ENCODE data around the gene TMEM109. TPM values are rescaled to one million over a fixed set of nuclear protein-coding genes. Genes with fewer than 3 reads are reported as not detected.

Gene TMEM109
- total RNA-seq, 1 donor from 2014 or later: 48.7 TPM

GRCh38 chr11:60957188-60957587 is 43.2 kb downstream of the TMEM109 start:
- H3K27ac Mint-ChIP-seq: no peak overlapping the region
- H3K4me3 Mint-ChIP-seq (ENCODE audit: low read depth): no peak overlapping the region
- DNase-seq (ENCODE audit: low spot score, unreplicated experiment): no peak
- no peaks in the 10 kb centered on the region for H3K36me3 Mint-ChIP-seq (ENCODE audit: insufficient read depth)
- H3K4me1 Mint-ChIP-seq (ENCODE audit: low read depth): peaks cover 1% of the 10 kb centered on the region
- H3K9me3 Mint-ChIP-seq (ENCODE audit: low read depth): no peaks in the 10 kb centered on the region
- TF ChIP-seq CTCF (IDR thresholded peaks at IDR 0.05; ENCODE audit: unreplicated experiment): no peak
- H3K27me3 Mint-ChIP-seq: peaks cover 59% of the 10 kb centered on the region

DNA sequence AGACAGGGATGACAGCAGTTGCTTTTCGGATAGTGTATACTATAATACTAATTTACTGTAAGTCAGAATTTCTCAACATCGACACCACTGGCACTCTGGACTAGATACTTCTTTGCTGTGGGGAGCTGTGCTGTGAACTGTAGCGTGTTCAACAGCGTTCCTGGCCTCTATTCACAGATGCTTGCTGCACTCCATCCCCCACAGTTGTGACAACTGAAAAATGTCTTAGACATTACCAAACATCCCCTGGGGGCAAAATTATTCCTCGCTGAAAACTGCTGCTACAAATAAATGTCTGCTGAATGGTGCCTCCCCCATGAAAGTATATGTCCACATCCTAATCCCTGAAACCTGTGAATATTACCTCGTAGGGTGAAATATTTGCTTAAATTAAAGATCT is 45.5 kb downstream of the TMEM109 start:
- Mint-ChIP-seq H3K9me3 (ENCODE audit: low read depth) (no peaks in the 10 kb centered on the region), H3K4me3 (ENCODE audit: low read depth) (no peak overlapping the region), H3K27me3 (peaks cover 39% of the 10 kb centered on the region), H3K36me3 (ENCODE audit: insufficient read depth) (no peaks in the 10 kb centered on the region), H3K27ac (no peak overlapping the region), H3K4me1 (ENCODE audit: low read depth) (no peaks in the 10 kb centered on the region)
- TF ChIP-seq CTCF (IDR thresholded peaks at IDR 0.05; ENCODE audit: unreplicated experiment): no peak
- DNase-seq (ENCODE audit: low spot score, unreplicated experiment): no peak

DNA sequence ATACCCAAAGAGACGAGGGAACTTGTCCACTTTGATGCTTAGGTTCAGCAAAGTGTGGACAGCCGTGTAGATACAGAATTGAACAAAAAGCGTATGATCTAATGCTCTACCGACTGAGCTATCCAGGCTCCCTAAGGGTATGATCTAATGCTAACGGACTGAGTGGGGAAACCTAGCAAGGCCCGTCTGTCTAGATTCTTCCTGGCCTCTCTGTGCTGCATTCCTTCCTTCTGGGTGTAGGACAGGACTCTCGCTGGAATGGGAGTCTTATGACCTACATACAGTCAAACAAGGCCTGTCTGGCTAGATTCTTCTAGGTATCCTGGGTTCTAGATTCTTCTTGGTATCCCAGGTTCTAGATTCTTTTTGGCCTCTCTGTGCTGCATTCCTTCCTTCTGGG is 46.4 kb downstream of the TMEM109 start:
- peaks cover 37% of the 10 kb centered on the region for H3K27me3 Mint-ChIP-seq
- no peaks in the 10 kb centered on the region for H3K36me3 Mint-ChIP-seq (ENCODE audit: insufficient read depth)
- H3K9me3 Mint-ChIP-seq (ENCODE audit: low read depth): no peaks in the 10 kb centered on the region
- DNase-seq (ENCODE audit: low spot score, unreplicated experiment): no peak
- H3K27ac Mint-ChIP-seq: no peak overlapping the region
- no peaks in the 10 kb centered on the region for H3K4me1 Mint-ChIP-seq (ENCODE audit: low read depth)
- H3K4me3 Mint-ChIP-seq (ENCODE audit: low read depth): no peak overlapping the region
- TF ChIP-seq CTCF (IDR thresholded peaks at IDR 0.05; ENCODE audit: unreplicated experiment): no peak

DNA sequence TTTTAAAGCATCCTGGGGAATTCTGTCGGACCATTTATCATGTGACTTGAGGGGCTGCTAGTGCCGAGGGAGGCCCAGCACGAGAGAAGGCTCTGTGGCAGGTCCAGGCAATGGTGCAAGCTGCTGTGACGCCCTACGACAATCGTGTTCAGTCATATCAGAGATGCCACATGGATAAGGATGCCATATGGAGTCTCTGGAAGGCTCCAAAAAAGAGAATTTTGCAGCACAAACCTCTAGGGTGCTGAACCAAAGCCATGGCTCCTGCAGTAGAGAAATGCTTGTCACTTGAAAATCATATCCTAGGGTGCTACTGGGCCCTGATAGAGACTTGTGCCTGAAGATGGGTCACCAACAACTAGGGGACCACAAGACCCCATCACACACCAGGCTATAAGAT is 50.8 kb downstream of the TMEM109 start:
- H3K9me3 Mint-ChIP-seq (ENCODE audit: low read depth): peaks cover 6% of the 10 kb centered on the region
- TF ChIP-seq CTCF (IDR thresholded peaks at IDR 0.05; ENCODE audit: unreplicated experiment): no peak
- H3K27me3 Mint-ChIP-seq: peaks cover 13% of the 10 kb centered on the region
- H3K27ac Mint-ChIP-seq: no peak overlapping the region
- no peak for DNase-seq (ENCODE audit: low spot score, unreplicated experiment)
- no peak overlapping the region for H3K4me3 Mint-ChIP-seq (ENCODE audit: low read depth)
- H3K4me1 Mint-ChIP-seq (ENCODE audit: low read depth): no peaks in the 10 kb centered on the region
- no peaks in the 10 kb centered on the region for H3K36me3 Mint-ChIP-seq (ENCODE audit: insufficient read depth)

GRCh38 chr11:60966890-60967289 is 52.9 kb downstream of the TMEM109 start:
- H3K4me3 Mint-ChIP-seq (ENCODE audit: low read depth): no peak overlapping the region
- H3K36me3 Mint-ChIP-seq (ENCODE audit: insufficient read depth): no peaks in the 10 kb centered on the region
- no peaks in the 10 kb centered on the region for H3K4me1 Mint-ChIP-seq (ENCODE audit: low read depth)
- peaks cover 7% of the 10 kb centered on the region for H3K27me3 Mint-ChIP-seq
- no peak for TF ChIP-seq CTCF (IDR thresholded peaks at IDR 0.05; ENCODE audit: unreplicated experiment)
- no peak overlapping the region for H3K27ac Mint-ChIP-seq
- H3K9me3 Mint-ChIP-seq (ENCODE audit: low read depth): peaks cover 6% of the 10 kb centered on the region
- DNase-seq (ENCODE audit: low spot score, unreplicated experiment): no peak

All from progenitor cell of endocrine pancreas (in vitro differentiated cells).